Endodermal cell (in vitro differentiated cells): ENCODE results near the gene ZDHHC14. TPM values are rescaled to one million over a fixed set of nuclear protein-coding genes. Genes with fewer than 3 reads are reported as not detected.
A peak's percentile ranks its signal among the peaks of the same experiment; 100 is the strongest.

Experiments used
- DNase-seq: peaks from one replicate; pipeline ENCODE4 v3.0.0-alpha.2; 2017
- H3K27ac ChIP-seq: 2 replicates; pipeline ENCODE4 v1.5.1; 2013; ENCODE audit warnings: mild to moderate bottlenecking, low read depth, low read length, moderate library complexity
- H3K27me3 ChIP-seq: 2 replicates; pipeline ENCODE4 v1.6.1; 2013; ENCODE audit warnings: mild to moderate bottlenecking, low read length, moderate library complexity; ENCODE audit not compliant: insufficient read depth, control insufficient read depth, poor library complexity, severe bottlenecking
- H3K36me3 ChIP-seq: 2 replicates; pipeline ENCODE4 v1.7.0; 2013; ENCODE audit warnings: mild to moderate bottlenecking, low read length, moderate library complexity; ENCODE audit not compliant: control insufficient read depth, insufficient read depth
- H3K4me1 ChIP-seq: one replicate; pipeline ENCODE4 v1.7.0; 2013; ENCODE audit warnings: low read length; ENCODE audit not compliant: control insufficient read depth, insufficient read depth
- H3K4me3 ChIP-seq: 2 replicates; pipeline ENCODE4 v1.5.1; 2013; ENCODE audit warnings: mild to moderate bottlenecking, low read length, moderate library complexity
- H3K9ac ChIP-seq: 2 replicates; pipeline ENCODE4 v1.6.1; 2013; ENCODE audit warnings: mild to moderate bottlenecking, low read length, moderate library complexity; ENCODE audit not compliant: poor library complexity, severe bottlenecking; ENCODE audit errors: extremely low read depth
- H3K9me3 ChIP-seq: 2 replicates; pipeline ENCODE4 v1.6.1; 2013; ENCODE audit warnings: mild to moderate bottlenecking, low read length, moderate library complexity; ENCODE audit not compliant: control insufficient read depth
- H3K27ac Mint-ChIP-seq: 2 replicates; pipeline ENCODE4 v1.8.0; 2020; ENCODE audit warnings: mixed read lengths
- H3K27me3 Mint-ChIP-seq: 2 replicates; pipeline ENCODE4 v1.8.0; 2021; ENCODE audit warnings: mild to moderate bottlenecking, mixed read lengths; ENCODE audit not compliant: insufficient read depth
- H3K36me3 Mint-ChIP-seq: 2 replicates; pipeline ENCODE4 v1.8.0; 2020; ENCODE audit warnings: low read depth, mixed read lengths
- H3K4me1 Mint-ChIP-seq: 2 replicates; pipeline ENCODE4 v1.8.0; 2020; ENCODE audit warnings: mixed read lengths
- H3K4me3 Mint-ChIP-seq: 2 replicates; pipeline ENCODE4 v1.8.0; 2020; ENCODE audit warnings: mild to moderate bottlenecking, moderate library complexity, mixed read lengths
- H3K9me3 Mint-ChIP-seq: 2 replicates; pipeline ENCODE4 v1.8.0; 2020; ENCODE audit warnings: mild to moderate bottlenecking, mixed read lengths
- WGBS, 2 experiments: methylation state at CpG; one replicate each; pipeline versions ENCODE4 v1.1.5 to v1.1.7; 2013; ENCODE audit warnings: missing lambda C conversion rate in 2 of 2, mixed read lengths in 1 of 2; ENCODE audit not compliant: insufficient coverage in 1 of 2, insufficient read length in 1 of 2; 5-methylcytosine and 5-hydroxymethylcytosine counted together
- total RNA-seq, 2 donors: library from RNA; stranded (reverse); fragmentation: NEBNext Ultra II Directional in 1 of 2; extraction: Animal tissue kit (Norgen Biotek cat#: 25700) in 1 of 2; gene quantifications; 2 replicates in 1 of 2; 3 replicates in 1 of 2; pipeline ENCODE4 v1.2.1, GENCODE V29; 2021
- TF ChIP-seq, protein P1 (sequence below): fragments of 200-600 bp; sonication (generic); conservative IDR thresholded peaks from 2 replicates; pipeline ENCODE4 v1.5.0; 2021; ENCODE audit warnings: antibody characterized with exemption, mild to moderate bottlenecking

The ZDHHC14 gene
- total RNA-seq, 2 donors from 2014 or later: 2.3 to 4.5 TPM

DNA sequence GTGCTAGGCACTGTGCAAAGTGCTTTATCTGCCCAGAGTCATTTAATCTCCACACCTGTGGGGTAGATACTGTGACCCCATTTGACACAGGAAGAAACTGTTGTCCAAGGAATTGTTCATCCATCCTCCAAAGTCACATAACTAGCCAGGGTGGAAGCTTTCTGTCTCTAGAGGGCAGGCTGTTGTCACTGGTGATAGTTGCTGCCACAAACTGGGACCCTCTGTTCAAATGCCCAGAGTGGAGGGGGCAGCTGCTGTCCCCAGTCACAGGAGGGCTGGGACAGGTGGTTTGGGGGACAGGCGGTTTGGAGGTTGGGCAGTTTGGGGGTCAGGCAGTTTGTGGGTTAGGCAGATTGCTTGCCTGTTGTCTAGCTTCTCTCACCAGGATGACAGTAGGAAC lies 41.6 kb upstream of the ZDHHC14 start:
- no peak overlapping the region for H3K9ac ChIP-seq
- no peaks in the 10 kb centered on the region for H3K4me1 ChIP-seq
- no peaks in the 10 kb centered on the region for H3K36me3 ChIP-seq
- no peak overlapping the region for H3K27ac ChIP-seq
- H3K4me3 ChIP-seq: no peak overlapping the region
- no peaks in the 10 kb centered on the region for H3K9me3 ChIP-seq
- H3K27me3 Mint-ChIP-seq: peaks cover 2% of the 10 kb centered on the region
- TF ChIP-seq, protein P1, sequence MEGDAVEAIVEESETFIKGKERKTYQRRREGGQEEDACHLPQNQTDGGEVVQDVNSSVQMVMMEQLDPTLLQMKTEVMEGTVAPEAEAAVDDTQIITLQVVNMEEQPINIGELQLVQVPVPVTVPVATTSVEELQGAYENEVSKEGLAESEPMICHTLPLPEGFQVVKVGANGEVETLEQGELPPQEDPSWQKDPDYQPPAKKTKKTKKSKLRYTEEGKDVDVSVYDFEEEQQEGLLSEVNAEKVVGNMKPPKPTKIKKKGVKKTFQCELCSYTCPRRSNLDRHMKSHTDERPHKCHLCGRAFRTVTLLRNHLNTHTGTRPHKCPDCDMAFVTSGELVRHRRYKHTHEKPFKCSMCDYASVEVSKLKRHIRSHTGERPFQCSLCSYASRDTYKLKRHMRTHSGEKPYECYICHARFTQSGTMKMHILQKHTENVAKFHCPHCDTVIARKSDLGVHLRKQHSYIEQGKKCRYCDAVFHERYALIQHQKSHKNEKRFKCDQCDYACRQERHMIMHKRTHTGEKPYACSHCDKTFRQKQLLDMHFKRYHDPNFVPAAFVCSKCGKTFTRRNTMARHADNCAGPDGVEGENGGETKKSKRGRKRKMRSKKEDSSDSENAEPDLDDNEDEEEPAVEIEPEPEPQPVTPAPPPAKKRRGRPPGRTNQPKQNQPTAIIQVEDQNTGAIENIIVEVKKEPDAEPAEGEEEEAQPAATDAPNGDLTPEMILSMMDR: peak; percentile 52
- no peak overlapping the region for H3K27ac Mint-ChIP-seq
- no peaks in the 10 kb centered on the region for H3K9me3 Mint-ChIP-seq
- H3K4me1 Mint-ChIP-seq: no peaks in the 10 kb centered on the region
- no peak overlapping the region for H3K4me3 Mint-ChIP-seq
- WGBS, 2 experiments: 87% methylated on average over 1 of the region's 1 CpG; no CpG with 5 or more reads in 1 of the 2 experiments
- H3K27me3 ChIP-seq: no peaks in the 10 kb centered on the region
- no peak for DNase-seq
- H3K36me3 Mint-ChIP-seq: no peaks in the 10 kb centered on the region

DNA sequence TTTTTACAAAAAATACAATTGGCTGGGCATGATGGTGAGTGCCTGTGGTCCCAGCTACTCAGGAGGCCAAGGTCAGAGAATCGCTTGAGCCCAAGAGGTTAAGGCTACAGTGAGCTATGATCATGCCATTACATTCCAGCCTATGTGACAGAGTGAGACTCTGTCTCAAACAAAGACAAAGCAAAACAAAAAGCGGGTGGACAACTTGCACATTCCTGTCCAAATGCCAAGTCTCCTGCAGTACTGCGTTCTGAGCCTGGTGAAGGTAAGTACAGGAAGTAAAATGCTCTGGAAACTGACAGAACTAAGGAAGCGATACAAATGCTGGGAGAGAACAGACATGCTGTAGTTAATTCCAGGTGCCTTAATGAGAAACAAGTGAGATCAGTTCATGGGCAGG lies 37.3 kb upstream of the ZDHHC14 start:
- Histone ChIP-seq H3K9me3 (no peaks in the 10 kb centered on the region), H3K27ac (no peak overlapping the region), H3K9ac (no peak overlapping the region), H3K27me3 (no peaks in the 10 kb centered on the region), H3K36me3 (no peaks in the 10 kb centered on the region), H3K4me3 (no peak overlapping the region), H3K4me1 (no peaks in the 10 kb centered on the region)
- Mint-ChIP-seq H3K36me3 (no peaks in the 10 kb centered on the region), H3K27ac (no peak overlapping the region), H3K4me1 (no peaks in the 10 kb centered on the region), H3K27me3 (peaks cover 6% of the 10 kb centered on the region), H3K9me3 (peaks cover 2% of the 10 kb centered on the region), H3K4me3 (no peak overlapping the region)
- TF ChIP-seq, protein P1: no peak
- 83 to 88% methylated on average over 3 to 4 of the region's 4 CpGs for WGBS, 2 experiments
- DNase-seq: no peak

DNA sequence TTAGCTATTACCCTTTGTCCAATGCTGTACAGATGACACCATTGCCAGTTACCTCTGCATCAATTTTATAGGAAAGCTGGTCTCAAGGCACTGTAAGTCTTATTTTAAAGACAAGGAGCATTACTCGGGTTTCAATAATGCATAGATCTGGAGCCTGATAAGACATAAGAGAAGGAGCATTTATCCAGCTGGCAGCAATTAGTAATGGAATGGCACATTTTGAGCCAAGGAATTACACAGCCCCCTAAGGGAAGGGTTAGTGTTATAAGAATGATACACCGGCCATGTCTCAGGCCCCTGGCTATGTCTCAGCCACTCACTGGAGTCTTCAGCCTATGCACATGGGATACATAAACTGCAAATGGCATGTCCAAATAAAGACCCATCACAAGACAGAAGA lies 34.6 kb upstream of the ZDHHC14 start:
- H3K27me3 ChIP-seq: no peaks in the 10 kb centered on the region
- Mint-ChIP-seq H3K4me3 (no peak overlapping the region), H3K36me3 (no peaks in the 10 kb centered on the region), H3K4me1 (no peaks in the 10 kb centered on the region), H3K27me3 (peaks cover 6% of the 10 kb centered on the region), H3K9me3 (peaks cover 2% of the 10 kb centered on the region), H3K27ac (no peak overlapping the region)
- H3K4me3 ChIP-seq: no peak overlapping the region
- no peaks in the 10 kb centered on the region for H3K36me3 ChIP-seq
- TF ChIP-seq, protein P1: no peak
- H3K27ac ChIP-seq: no peak overlapping the region
- H3K4me1 ChIP-seq: no peaks in the 10 kb centered on the region
- H3K9me3 ChIP-seq: peaks cover 5% of the 10 kb centered on the region
- H3K9ac ChIP-seq: no peak overlapping the region
- WGBS, 2 experiments: 97 to 100% methylated on average over 2 of the region's 2 CpGs
- no peak for DNase-seq
